Measurements from ENCODE around the gene ORAI2. TPM values are rescaled to one million over a fixed set of nuclear protein-coding genes. Genes with fewer than 3 reads are reported as not detected.

ORAI2 gene
- total RNA-seq, 6 experiments from 2014 or later: 1.2 to 4.2 (median 2.6) TPM

GRCh38 chr7:102468478-102469350 is 35.3 kb downstream of the ORAI2 start:
- no peaks in the 10 kb centered on the region for H3K9me3 ChIP-seq
- ATAC-seq: peak in 2 of 4 donors; percentile 13 to 17
- peaks cover 0 to 12% (median 1%) of the 10 kb centered on the region in 4 donors for H3K36me3 ChIP-seq
- 57% methylated on average over 10 of the region's 40 CpGs for WGBS (ENCODE audit: insufficient coverage, low coverage, low lambda C conversion rate, missing lambda C conversion rate)
- intact Hi-C loops (cut with DNase I): no loop called here
- TF ChIP-seq, protein P1, sequence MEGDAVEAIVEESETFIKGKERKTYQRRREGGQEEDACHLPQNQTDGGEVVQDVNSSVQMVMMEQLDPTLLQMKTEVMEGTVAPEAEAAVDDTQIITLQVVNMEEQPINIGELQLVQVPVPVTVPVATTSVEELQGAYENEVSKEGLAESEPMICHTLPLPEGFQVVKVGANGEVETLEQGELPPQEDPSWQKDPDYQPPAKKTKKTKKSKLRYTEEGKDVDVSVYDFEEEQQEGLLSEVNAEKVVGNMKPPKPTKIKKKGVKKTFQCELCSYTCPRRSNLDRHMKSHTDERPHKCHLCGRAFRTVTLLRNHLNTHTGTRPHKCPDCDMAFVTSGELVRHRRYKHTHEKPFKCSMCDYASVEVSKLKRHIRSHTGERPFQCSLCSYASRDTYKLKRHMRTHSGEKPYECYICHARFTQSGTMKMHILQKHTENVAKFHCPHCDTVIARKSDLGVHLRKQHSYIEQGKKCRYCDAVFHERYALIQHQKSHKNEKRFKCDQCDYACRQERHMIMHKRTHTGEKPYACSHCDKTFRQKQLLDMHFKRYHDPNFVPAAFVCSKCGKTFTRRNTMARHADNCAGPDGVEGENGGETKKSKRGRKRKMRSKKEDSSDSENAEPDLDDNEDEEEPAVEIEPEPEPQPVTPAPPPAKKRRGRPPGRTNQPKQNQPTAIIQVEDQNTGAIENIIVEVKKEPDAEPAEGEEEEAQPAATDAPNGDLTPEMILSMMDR (IDR thresholded peaks at IDR 0.05): no peak
- no peak for TF ChIP-seq POLR2A (IDR thresholded peaks at IDR 0.05)
- no peak overlapping the region for H3K4me3 ChIP-seq
- peak; percentile 42 to 81 (median 71) for DNase-seq
- H3K27ac ChIP-seq: peak overlapping the region in 2 of 3 donors; percentile 80 to 83
- H3K27me3 ChIP-seq: no peaks in the 10 kb centered on the region
- H3K4me1 ChIP-seq: peaks cover 0 to 35% (median 15%) of the 10 kb centered on the region in 4 donors

DNA sequence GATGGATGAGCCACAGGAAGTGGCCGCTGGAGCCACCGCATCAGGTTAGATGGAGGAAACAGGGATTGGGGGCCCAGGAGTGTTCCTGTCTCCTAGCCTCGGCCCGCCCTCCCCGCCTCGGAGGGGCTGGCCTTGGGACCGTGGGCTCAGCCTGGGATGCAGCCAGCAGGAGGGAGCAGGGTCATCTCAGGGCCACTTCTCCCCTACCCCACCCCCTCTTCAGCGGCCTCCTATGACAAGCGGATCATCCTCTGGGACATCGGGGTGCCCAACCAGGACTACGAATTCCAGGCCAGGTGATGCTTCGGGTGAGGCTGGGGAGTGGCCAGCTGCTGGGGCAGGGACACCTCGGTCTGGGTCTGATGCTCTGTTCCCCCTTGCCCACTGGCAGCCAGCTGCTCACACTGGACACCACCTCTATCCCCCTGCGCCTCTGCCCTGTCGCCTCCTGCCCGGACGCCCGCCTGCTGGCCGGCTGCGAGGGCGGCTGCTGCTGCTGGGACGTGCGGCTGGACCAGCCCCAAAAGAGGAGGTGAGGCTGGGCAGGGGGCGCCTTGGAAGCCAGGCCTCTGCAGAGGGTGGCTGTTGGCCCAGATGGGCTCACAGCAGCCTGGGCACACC is 36.1 kb downstream of the ORAI2 start:
- WGBS (ENCODE audit: insufficient coverage, low coverage, low lambda C conversion rate, missing lambda C conversion rate): 47% methylated on average over 5 of the region's 24 CpGs
- peak; percentile 38 to 58 (median 56) for DNase-seq

DNA sequence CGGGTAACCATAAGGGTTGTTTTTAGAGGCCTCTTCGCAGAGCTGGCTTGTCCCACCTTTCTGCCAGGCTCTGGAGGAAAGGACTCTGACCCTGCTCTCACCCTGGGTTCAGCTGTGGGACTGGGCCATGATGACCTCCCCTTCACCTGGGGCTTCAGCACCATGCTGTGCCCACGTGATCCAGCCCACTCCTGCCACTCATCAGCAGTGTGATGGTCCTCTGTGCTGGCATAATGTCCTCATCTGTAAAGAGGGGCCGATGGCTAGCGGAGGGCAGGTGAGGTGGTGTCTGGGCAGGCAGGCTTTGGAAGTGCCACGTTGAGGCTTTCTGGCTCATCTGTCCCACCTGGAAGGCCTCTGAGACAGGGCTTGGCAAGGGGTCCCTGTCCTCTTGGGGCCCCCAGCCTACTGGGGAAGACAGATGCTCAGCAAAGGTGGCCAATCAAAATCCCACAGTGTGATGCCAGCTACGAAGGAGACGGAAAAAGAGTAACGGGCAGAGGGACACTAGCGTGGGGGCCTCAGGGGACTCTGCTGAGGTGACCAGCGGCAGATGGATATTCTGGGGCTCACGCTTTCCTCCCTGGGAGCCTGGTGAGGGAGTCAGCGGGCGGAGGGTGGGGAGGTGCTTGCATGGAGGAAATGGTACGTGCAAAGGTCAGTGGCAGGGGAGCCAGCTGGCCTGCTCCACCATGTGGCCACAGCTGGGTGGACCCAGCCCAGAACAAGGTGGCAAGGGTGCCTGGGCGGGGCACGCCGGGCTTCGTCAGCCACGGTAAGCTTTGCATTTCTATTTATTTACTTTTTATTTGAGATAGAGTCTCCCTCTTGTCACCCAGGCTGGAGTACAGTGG is 36.8 kb downstream of the ORAI2 start:
- peak; percentile 4 for TF ChIP-seq POLR2A (IDR thresholded peaks at IDR 0.05)
- TF ChIP-seq, protein P1 (IDR thresholded peaks at IDR 0.05): peak in 1 of 4 donors; percentile 26
- peak overlapping the region in 2 of 3 donors; percentile 80 to 83 for H3K27ac ChIP-seq
- intact Hi-C loops (cut with DNase I): no loop called here
- H3K27me3 ChIP-seq: no peaks in the 10 kb centered on the region
- H3K36me3 ChIP-seq: peaks cover 0 to 12% (median 1%) of the 10 kb centered on the region in 4 donors
- H3K9me3 ChIP-seq: no peaks in the 10 kb centered on the region
- peak; percentile 89 to 95 (median 95) for DNase-seq
- peaks cover 0 to 35% (median 13%) of the 10 kb centered on the region in 4 donors for H3K4me1 ChIP-seq
- peak; percentile 83 to 86 (median 86) for ATAC-seq
- 15% methylated on average over 8 of the region's 20 CpGs for WGBS (ENCODE audit: insufficient coverage, low coverage, low lambda C conversion rate, missing lambda C conversion rate)
- peak overlapping the region in 2 of 3 donors; percentile 27 to 34 for H3K4me3 ChIP-seq

More for the DNA sequence above, 36.1 kb downstream of the ORAI2 start:
- H3K4me3 ChIP-seq: peak overlapping the region in 2 of 3 donors; percentile 12 to 34
- no peaks in the 10 kb centered on the region for H3K27me3 ChIP-seq
- TF ChIP-seq, protein P1 (IDR thresholded peaks at IDR 0.05): no peak
- TF ChIP-seq POLR2A (IDR thresholded peaks at IDR 0.05): no peak
- H3K27ac ChIP-seq: peak overlapping the region in 2 of 3 donors; percentile 80 to 83
- peaks cover 0 to 35% (median 13%) of the 10 kb centered on the region in 4 donors for H3K4me1 ChIP-seq
- ATAC-seq: peak; percentile 1 to 14 (median 8)
- H3K9me3 ChIP-seq: no peaks in the 10 kb centered on the region
- H3K36me3 ChIP-seq: peaks cover 0 to 12% (median 1%) of the 10 kb centered on the region in 4 donors
- intact Hi-C loops (cut with DNase I): no loop called here

- WGBS (ENCODE audit: insufficient coverage, low coverage, low lambda C conversion rate, missing lambda C conversion rate): 85% methylated on average over 6 of the region's 6 CpGs
- Histone ChIP-seq H3K9me3 (no peaks in the 10 kb centered on the region), H3K27me3 (no peaks in the 10 kb centered on the region), H3K27ac (no peak overlapping the region), H3K4me1 (peaks cover 0 to 35% (median 10%) of the 10 kb centered on the region in 4 donors), H3K4me3 (no peak overlapping the region), H3K36me3 (peaks cover 0 to 12% (median 1%) of the 10 kb centered on the region in 4 donors)
- TF ChIP-seq POLR2A (IDR thresholded peaks at IDR 0.05): no peak
- TF ChIP-seq, protein P1 (IDR thresholded peaks at IDR 0.05): no peak
- DNase-seq (peak in 2 of 3 donors; percentile 16 to 34), ATAC-seq (no peak)
- intact Hi-C loops (cut with DNase I): no loop called here
Measured at GRCh38 chr7:102471791-102472125, 38.4 kb downstream of the ORAI2 start.

All from right lobe of liver (tissue), 6 donors.